Measurements from ENCODE around the gene TIMM44.

The TIMM44 gene

DNA sequence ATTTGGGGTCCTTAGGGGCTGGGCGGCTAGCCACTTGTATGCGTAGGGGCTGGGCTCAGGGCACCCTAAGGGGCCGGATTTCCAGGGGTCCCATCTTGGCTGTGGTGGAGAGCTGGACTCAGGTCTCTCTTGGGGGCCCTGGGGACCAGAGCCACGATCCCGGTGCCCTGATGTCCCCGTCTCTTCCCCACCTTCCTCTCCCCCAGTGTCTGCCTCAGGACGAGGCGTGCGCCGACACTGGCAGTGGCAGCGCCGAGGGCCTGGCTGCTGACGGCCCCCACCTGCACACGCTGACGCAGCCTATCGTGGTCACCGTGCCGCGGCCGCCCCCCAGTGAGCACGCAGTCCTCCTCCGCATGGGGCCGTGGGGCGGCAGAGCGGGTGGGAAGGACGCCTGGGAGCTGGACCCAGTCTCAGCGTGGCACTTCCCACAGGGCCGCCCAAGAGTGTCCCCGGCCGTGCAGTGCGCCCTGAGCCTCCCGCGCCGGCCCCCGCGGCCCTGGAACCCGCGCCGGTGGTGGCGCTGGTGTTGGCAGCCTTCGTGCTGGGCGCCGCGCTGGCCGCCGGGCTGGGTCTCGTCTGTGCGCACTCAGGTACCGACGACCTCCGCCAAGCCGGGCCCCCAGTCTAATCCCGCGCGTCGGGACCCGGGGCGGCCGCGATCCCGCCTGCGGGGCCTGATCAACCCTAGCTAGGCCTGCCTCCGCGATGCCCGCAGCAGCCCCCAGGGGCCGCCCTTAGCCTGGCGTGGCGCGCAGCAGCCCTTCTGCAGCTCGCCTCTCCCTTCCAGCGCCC is 26.0 kb downstream of the TIMM44 start:
- TF ChIP-seq JUND (IDR thresholded peaks at IDR 0.05; ENCODE audit: low read depth): no peak
- peak; percentile 34 to 51 for DNase-seq (ENCODE audit: low read depth in 1 of 2, low spot score in 1 of 2)
- in situ Hi-C loops (cut with HindIII; ENCODE audit: low pct_unique_long_range_greater_than_20kb, low sequenced_read_pairs): no loop called here

DNA sequence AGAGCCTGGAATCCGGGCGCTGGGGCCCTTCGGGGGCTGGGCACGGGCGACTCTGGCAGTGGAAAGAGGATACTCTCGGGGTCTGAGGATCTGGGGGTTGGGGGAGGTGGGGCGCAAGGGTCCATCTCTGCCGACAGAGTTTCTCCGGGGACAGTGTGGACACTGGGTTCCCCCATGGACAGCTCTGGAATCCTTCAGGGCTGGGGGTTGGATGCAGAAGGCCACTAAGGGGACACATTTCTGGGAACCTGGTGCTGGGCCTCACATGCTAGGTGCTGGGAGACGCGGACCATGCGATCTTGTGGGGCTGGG is 26.6 kb downstream of the TIMM44 start:
- in situ Hi-C loops (cut with HindIII; ENCODE audit: low pct_unique_long_range_greater_than_20kb, low sequenced_read_pairs): no loop called here
- TF ChIP-seq JUND (IDR thresholded peaks at IDR 0.05; ENCODE audit: low read depth): no peak

GRCh38 chr19:7916103-7916954 is 27.1 kb downstream of the TIMM44 start:
- in situ Hi-C loops (cut with HindIII; ENCODE audit: low pct_unique_long_range_greater_than_20kb, low sequenced_read_pairs): no loop called here
- peak; percentile 37 to 50 for DNase-seq (ENCODE audit: low read depth in 1 of 2, low spot score in 1 of 2)
- TF ChIP-seq JUND (IDR thresholded peaks at IDR 0.05; ENCODE audit: low read depth): no peak

More for the DNA sequence above, 26.6 kb downstream of the TIMM44 start:
- no peak for DNase-seq (ENCODE audit: low read depth in 1 of 2, low spot score in 1 of 2)

DNA sequence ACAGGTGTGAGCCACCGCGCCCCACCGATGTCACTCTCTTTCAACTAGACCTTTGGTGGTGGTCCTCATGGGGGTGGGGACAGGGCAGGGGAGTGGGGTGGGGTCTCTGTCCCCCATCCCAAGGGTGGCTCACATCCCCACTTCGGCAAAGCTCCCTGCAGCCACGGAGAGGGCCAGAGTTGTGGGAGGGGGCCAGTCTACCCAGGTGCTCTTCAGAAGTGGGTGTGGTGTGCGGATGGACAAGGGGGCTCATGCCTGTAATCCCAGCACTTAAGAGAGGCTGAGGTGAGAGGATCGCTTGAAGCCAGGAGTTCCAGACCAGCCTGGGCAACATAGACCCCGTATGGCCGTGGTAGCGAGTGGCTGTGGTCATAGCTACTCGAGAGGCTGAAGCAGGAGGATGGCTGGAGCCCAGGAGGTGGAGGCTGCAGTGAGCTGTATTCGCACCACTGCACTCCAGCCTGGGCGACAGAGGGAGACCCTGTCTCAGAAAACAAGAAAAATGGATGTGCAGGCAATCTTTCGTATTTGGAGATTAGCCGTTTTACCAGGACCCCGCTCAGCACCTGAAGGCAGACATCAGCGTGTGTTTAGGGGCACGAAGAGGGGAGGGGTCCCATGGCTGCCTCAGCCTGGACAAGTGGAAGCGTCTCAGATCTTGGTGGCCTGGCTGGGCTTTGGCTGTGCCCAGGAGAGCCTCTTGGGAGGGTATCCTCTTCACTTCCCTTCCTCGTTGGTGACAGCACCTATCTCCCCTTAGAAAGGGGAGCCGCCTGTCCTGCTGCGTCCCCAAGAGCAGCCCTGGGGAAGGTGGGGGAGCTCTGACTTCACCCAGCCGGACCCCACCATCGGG is 28.0 kb downstream of the TIMM44 start:
- no peak for DNase-seq (ENCODE audit: low read depth in 1 of 2, low spot score in 1 of 2)
- TF ChIP-seq JUND (IDR thresholded peaks at IDR 0.05; ENCODE audit: low read depth): no peak
- in situ Hi-C loops (cut with HindIII; ENCODE audit: low pct_unique_long_range_greater_than_20kb, low sequenced_read_pairs): no loop called here

- DNase-seq (ENCODE audit: low read depth in 1 of 2, low spot score in 1 of 2): no peak
- in situ Hi-C loops (cut with HindIII; ENCODE audit: low pct_unique_long_range_greater_than_20kb, low sequenced_read_pairs): no loop called here
- TF ChIP-seq JUND (IDR thresholded peaks at IDR 0.05; ENCODE audit: low read depth): no peak
These were observed 28.8 kb downstream of the TIMM44 start, which contains the start of gene TGFBR3L for GRCh38 chr19:7914598-7915045. Gene TGFBR3L (plus strand): TSS chr19:7914830.

DNA sequence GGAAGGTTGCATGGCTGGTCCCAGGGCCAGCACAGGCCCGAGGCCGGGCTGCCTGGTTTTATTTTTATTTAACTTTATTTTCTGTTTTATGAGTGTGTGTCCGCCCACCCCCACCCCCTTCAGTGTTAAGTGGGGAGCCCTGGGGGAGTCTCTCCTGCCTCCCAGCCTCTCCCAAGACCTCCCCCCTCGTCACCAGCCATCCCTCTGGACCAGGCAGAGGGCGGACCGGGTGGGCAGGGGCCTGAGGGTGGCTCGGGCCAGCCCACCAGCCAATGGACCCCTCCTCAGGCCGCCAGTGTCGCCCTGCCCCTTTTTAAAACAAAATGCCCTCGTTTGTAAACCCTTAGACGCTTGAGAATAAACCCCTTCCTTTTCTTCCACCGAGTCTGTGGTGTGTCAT is 29.4 kb downstream of the TIMM44 start:
- TF ChIP-seq JUND (IDR thresholded peaks at IDR 0.05; ENCODE audit: low read depth): no peak
- no peak for DNase-seq (ENCODE audit: low read depth in 1 of 2, low spot score in 1 of 2)
- in situ Hi-C loops (cut with HindIII; ENCODE audit: low pct_unique_long_range_greater_than_20kb, low sequenced_read_pairs): no loop called here

- no peak for DNase-seq (ENCODE audit: low read depth in 1 of 2, low spot score in 1 of 2)
- TF ChIP-seq JUND (IDR thresholded peaks at IDR 0.05; ENCODE audit: low read depth): no peak
These were observed 29.8 kb downstream of the TIMM44 start for GRCh38 chr19:7913652-7914051.

GRCh38 chr19:7912697-7913564 is 30.5 kb downstream of the TIMM44 start:
- DNase-seq (ENCODE audit: low read depth in 1 of 2, low spot score in 1 of 2): no peak
- TF ChIP-seq JUND (IDR thresholded peaks at IDR 0.05; ENCODE audit: low read depth): no peak
- in situ Hi-C loops (cut with HindIII; ENCODE audit: low pct_unique_long_range_greater_than_20kb, low sequenced_read_pairs): no loop called here

More at GRCh38 chr19:7913652-7914051, 29.8 kb downstream of the TIMM44 start:
- in situ Hi-C loops (cut with HindIII; ENCODE audit: low pct_unique_long_range_greater_than_20kb, low sequenced_read_pairs): no loop called here

GRCh38 chr19:7912144-7912696 is 31.2 kb downstream of the TIMM44 start:
- in situ Hi-C loops (cut with HindIII; ENCODE audit: low pct_unique_long_range_greater_than_20kb, low sequenced_read_pairs): no loop called here
- TF ChIP-seq JUND (IDR thresholded peaks at IDR 0.05; ENCODE audit: low read depth): no peak
- DNase-seq (ENCODE audit: low read depth in 1 of 2, low spot score in 1 of 2): no peak

DNA sequence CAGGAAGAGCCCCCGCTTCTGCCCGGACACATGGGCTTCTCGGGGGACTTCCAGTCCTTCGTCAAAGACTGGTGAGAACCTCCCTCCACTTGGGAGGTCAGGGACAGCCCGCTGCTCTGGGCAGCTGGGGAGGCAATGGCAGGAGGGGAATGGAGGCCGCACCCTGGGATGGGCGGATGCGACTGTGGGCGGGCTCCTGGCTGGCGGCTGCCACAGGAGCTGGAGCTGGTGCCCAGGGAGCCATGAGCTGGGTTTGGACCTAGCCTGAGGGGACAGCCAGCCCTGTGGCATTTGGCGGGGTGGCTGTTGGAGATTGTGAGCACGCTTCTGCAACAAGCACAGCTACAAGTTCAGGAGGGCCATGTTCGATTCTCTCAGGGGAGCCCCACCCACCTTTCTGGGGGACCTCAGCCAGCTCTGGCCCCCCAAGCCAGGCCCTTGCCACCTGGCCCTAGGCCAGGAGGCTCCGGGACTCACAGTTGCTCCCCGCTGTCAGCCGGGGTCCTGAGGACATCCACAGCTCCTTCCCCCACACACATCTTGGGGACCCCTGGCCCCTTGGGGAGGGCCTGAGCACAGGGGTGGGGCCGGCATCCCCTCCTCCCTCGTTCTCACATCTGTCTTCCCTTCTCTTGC is 31.8 kb downstream of the TIMM44 start:
- TF ChIP-seq JUND (IDR thresholded peaks at IDR 0.05; ENCODE audit: low read depth): no peak
- in situ Hi-C loops (cut with HindIII; ENCODE audit: low pct_unique_long_range_greater_than_20kb, low sequenced_read_pairs): no loop called here
- DNase-seq (ENCODE audit: low read depth in 1 of 2, low spot score in 1 of 2): no peak

All from T47D (cell line).